OCI-LY7 (cell line): ENCODE data around the gene SLC41A3.

Experiments
- CTCF ChIP-seq: fragments of 200-600 bp; sonication (generic); conservative IDR thresholded peaks from 2 replicates; pipeline ENCODE4 v1.5.1; 2014; ENCODE audit warnings: mild to moderate bottlenecking, antibody characterized with exemption, low read length, moderate library complexity, mixed read lengths
- EZH2phosphoT487 ChIP-seq: fragments of 200-600 bp; sonication (generic); IDR thresholded peaks from 2 replicates; pipeline ENCODE4 v1.6.1; 2018; ENCODE audit warnings: low read depth, borderline replicate concordance, mild to moderate bottlenecking, mixed run types, antibody characterized with exemption, low read length, moderate library complexity, mixed read lengths

- TF ChIP-seq CTCF (no peak), EZH2phosphoT487 (no peak)
Observed at GRCh38 chr3:125960066-125960424, 123.9 kb downstream of the SLC41A3 start.
